HG03135 (cell line): ENCODE data around the gene RAC2.

Experiments
- ATAC-seq: cut with Tn5 transposase; IDR thresholded peaks from one replicate; pipeline ENCODE4 v1.9.1; 2021; ENCODE audit warnings: mild to moderate bottlenecking, moderate library complexity; ENCODE audit not compliant: unreplicated experiment

RAC2 gene

DNA sequence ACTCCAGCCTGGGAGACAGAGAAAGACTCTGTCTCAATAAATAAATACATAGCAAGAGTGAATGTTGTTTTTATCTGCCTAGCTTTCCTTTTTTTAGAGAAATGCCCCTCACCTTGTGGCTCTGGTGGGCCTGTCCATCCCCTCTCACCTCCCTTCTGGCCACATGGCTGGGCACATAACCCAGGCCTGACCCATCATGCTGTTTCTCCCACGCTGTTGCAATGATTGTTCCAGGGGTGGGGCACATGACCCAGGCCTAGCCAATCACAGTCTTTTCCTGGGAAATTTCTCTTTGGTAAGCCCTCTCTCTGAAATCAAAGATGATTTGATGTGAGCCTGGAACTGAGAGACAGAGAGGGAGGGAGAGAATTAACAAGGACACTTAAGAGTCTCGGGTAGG is 32.7 kb upstream of the RAC2 start:
- no peak for ATAC-seq

GRCh38 chr22:37275622-37276021 is 31.6 kb upstream of the RAC2 start:
- ATAC-seq = no peak

DNA sequence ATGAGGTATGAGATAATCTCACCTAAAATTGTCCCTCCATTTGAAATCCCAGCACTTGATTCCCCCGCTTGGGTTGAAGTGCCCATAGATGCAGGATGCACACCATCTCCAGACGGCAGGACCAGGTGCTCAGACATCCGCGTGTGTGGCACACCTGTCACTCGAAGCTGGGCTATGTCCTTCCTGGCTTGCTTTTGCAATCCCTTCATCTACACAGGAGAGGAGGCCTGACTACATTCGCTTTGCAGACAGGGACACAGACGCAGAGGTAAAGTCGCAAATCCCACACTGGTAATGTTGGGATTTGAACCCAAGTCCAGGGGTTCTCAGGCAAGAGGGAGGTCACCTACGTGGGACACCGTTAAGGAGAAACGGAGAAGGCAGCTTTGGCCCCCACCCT is 31.1 kb upstream of the RAC2 start:
- ATAC-seq = no peak

- no peak for ATAC-seq
These were observed 30.4 kb upstream of the RAC2 start for GRCh38 chr22:37274380-37274862.

DNA sequence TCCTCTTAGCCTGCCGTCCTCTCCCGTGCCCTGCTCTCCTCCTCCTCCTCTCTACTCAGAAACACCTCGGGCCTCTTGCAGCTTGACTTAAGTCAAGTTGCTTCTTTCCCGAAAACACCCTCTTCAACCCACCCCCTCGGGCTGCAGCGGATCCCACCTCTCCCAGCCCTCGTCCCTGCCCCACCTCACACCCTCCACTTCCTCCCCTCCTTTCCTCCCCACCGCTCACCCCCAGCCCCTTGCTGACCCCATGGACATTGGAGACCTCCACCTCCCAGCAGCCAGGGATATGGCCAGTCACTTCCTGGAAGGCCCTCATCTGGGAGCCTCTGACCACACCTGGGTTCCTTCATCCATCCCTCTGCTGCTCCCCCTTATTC is 29.8 kb upstream of the RAC2 start:
- ATAC-seq = no peak

DNA sequence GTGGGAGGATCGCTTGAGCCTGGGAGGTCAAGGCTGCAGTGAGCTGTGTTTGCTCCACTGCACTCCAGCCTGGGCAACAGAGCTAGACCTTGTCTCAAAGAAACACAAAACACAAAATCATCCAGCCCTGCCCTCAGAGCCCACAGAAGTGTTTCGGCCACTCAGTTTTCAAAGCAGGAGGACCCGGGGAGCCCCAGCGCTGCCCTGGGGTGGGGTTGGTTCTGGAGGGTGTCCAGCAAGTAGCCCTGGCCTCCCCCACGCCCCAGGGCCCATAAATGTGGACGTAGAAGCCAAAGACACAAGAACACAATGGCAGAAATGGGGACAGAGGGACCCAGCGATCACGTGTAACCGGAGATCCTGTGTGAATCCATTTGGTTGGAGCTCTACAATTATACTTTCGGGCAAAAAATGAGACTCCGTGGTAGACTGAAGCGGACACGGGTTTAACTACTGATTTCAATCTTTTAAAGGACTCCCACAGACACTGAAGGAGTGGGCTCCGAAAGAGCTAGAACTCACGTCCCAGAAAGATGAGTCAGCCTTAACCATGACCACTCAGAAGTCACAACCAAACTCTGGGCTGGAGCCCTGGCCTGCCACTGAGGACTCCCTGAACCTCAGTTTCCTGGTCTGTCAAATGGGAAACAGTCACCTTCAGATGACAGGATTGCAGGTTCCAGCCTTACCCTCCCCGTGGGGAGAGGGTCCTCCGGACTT is 29.2 kb upstream of the RAC2 start:
- ATAC-seq = no peak

DNA sequence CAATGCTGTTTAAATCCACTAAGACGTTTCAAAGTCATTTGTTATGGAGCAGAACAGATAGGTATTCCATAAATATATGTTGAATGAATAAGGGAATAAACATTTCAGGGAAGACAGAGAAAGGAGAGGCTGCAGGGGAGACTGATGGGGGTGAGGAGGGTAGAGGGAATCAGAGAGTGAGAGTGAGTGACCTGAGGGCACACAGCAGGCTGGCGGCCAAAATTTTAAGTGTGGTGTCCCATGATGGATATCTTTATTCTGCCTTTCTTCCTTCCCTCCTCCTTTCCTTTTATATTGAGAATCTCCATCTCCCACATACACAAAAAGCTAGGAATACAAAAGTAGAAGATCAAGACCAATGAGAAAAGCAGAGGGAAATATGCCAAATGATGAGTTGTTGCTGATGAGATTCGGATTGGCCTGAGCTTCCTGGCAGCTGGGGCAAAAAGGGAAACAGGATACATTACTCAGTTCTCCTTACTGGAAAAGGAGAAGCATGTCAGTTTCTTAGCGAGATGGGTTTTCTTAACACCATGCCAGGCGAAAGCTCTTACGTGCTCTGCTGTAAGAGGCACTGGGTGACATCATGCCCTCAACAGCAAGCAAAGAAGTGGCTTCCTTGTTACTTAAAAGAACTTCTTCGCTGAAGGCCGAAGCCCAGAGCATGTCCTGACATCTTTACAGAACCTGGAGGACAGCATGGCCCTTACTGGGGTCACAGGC is 27.0 kb upstream of the RAC2 start:
- no peak for ATAC-seq

DNA sequence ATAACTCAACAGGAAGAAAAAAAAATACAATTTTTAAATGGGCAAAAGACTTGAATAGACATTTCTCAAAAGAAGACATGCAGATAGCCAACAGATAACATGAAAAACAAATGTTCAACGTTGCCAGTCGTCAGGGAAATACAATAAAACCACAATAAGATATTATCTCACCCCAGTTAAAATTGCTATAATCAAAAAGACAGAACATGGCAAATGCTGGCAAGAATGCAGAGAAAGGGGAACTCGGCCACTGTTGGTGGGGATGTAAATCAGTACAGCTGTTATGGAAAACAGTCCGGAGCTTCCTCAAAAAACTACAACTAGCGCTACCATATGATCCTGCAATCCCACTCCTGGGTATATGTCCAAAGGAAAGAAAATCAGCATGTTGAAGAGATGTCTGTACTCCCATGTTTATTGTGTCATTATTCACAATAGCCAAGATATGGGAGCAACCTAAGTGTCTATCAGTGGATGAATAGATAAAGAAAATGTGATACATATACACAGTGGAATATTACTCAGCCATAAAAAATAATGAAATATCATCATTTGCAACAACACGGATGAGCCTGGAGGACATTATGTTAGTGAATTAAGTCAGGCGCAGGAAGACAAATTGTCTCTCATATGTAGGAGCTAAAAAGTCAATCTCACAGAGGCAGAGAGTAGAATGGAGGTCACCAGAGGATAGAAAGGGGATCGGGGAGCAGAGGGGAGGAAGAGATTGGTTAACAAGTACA is 26.0 kb upstream of the RAC2 start:
- ATAC-seq = no peak

- ATAC-seq = no peak
These were observed 23.8 kb upstream of the RAC2 start for GRCh38 chr22:37267661-37268413.

DNA sequence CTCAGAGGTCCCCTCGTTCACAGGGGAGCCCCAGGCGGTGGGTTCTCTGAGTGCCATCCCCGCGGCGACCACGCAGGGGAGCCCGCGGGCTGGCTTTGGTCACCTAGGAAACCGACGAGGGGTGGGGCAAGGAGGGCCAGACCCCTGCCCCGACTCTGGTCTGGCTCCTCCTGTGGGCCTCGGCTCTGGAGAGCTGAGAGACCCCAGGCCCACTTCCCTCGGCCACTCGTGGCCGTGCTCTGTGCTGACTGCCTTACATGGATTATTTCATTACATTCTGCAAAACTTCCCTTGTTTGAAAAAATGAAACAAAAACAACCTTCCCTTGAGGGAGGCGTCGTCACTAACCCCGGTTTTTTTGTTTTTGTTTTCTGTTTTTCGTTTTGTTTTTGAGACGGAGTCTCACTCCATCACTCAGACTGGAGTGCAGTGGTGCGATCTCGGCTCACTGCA is 23.1 kb upstream of the RAC2 start:
- ATAC-seq = peak; percentile 83

- ATAC-seq = no peak
These were observed 22.6 kb upstream of the RAC2 start for GRCh38 chr22:37266581-37267134.

- no peak for ATAC-seq
These were observed 20.2 kb upstream of the RAC2 start for GRCh38 chr22:37263966-37264887.

DNA sequence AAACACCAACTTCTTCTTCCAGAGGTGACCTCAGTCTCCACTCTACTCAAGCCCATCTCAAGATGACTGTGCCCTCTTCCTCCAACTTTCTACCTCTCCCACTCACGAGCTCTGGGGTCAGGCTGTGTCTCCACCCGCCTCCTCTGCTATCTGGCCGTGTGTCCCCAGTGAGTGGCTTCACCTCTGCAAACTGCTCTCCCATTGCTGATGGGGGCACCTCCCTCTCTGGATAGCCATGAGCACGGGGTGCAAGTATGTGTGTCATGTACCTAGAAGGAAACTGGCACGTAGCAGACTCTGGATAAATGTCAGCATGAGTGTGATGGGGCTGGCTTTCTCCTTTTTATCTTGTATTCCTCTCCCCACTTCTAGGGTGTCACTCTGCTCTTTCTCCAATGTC is 18.3 kb upstream of the RAC2 start:
- ATAC-seq = no peak

DNA sequence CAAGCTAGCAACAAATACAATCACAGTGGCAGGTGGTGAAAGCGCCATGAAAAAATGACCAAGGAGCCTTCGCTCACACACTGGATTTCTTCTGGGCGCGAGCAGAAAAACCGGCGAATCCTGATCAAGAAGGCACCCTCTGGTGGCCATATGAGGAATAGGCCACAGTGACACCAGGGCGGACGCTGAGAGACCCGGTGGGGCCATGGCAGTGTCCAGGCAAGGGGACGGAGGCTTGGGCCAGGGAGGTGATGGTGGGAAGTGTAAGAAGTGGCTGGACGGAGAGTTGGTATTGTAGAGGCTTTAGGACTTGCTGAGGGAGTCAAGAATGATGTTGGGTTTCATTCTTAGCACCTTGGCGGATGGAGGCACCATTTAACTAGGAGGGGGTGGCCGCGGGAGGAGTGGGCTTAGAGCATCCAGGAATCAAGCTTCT is 16.9 kb upstream of the RAC2 start:
- ATAC-seq = no peak

DNA sequence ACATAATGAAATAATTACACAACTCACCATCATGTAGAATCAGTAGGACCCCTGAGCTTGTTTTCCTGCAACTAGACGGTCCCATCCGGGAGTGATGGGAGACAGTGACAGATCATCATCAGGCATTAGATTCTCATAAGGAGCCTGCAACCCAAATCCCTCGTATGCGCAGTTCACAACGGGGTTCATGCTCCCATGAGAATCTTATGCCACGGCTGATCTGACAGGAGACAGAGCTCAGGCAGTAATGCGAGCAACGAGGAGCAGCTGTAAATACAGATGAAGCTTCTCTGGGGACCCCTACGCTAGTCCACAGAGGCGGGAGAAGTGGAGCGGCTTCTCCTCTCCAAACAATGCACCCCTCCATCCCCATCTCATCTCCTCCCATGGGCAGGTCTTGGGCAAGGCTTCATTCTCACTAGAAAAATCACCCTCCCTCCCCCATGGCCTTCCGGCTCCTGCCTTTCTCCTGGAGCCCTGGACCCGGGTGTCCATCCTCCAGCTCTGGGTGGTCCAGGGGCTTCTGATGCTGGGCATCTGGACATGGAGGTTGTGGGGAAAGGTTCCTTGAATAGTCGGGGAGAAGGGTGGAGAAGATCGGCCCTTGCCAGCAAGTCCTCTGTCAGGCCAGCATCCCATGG is 16.2 kb upstream of the RAC2 start:
- ATAC-seq = no peak

DNA sequence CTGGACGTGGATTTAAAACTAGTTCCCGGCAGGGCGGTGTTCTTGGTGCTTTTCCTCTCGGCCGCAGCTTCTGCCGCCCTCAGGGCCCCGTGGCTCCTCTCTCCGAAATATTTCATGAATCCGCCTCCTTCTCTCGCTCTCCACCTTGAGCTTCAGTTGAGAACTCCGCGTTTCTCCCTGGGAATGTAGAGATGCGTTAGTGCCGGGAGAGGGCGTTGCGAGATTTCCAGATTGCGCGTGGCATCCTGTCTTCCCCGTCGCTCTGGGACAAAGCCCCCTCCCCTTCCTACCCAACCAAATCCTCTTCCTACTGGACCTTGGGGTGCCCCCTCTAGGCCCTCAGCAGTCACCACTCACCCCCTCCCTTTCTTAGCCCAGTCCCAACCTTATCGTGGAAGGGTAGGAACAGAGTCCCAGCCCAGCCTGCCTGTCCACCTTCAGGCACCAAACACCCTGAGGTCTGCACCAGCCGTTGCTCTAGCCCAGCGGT is 15.5 kb upstream of the RAC2 start:
- no peak for ATAC-seq

GRCh38 chr22:37258753-37259401 is 14.8 kb upstream of the RAC2 start:
- ATAC-seq = no peak

DNA sequence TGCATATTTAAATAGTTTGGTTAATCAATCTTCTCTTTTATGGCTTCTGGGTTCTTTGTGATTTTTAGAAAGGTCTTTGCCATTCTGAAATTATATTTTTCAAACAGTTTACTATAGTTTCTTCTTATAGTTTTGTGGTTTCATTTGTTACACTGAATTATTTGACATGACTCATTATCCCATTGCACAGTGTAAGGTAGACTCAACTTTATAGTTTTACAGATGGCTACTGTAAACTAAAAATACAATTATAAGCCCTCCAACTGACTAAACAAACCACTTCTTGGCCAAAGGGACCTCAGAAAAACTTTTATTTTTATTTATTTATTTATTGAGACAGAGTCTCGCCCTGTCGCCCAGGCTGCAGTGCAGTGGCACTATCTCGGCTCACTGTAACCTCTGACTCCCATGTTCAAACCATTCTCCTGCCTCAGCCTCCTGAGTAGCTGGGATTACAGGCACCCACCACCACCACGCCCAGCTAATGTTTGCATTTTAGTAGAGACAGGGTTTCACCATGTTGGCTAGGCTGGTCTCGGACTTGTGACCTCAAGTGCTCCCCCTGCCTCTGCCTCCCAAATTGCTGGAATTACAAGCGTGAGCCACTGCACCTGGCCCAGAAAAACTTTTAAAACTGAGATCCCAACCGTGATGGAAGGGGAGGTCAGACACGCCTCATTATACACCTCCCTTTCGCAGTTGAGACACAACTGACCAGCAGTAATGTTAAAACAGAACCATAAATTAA is 14.1 kb upstream of the RAC2 start:
- no peak for ATAC-seq
